Esophagus squamous epithelium (tissue), 5 donors: Measurements from ENCODE around the gene CD6. TPM values are rescaled to one million over a fixed set of nuclear protein-coding genes. Genes with fewer than 3 reads are reported as not detected.

Source experiments
- DNase-seq: peaks from one replicate; lab custom pipeline; 2025; lab: John Stamatoyannopoulos, UW
- H3K27ac ChIP-seq, 4 donors: fragments of 200-600 bp; sonication (generic); one replicate each; pipeline ENCODE4 v1.5.1; 2016 to 2019; ENCODE audit warnings: mild to moderate bottlenecking in 1 of 4
- H3K27me3 ChIP-seq, 4 donors: fragments of 200-600 bp; sonication (generic); 1 replicate in 3 of 4; 2 replicates in 1 of 4; pipeline versions ENCODE4 v1.5.1 to v1.6.0; 2017 to 2021; ENCODE audit warnings: antibody characterized with exemption in 1 of 4
- H3K36me3 ChIP-seq, 3 donors: fragments of 200-600 bp; sonication (generic); one replicate each; pipeline ENCODE4 v1.5.1; 2016 to 2019
- H3K4me1 ChIP-seq, 3 donors: fragments of 200-600 bp; sonication (generic); one replicate each; pipeline ENCODE4 v1.5.1; 2017 to 2019
- H3K4me3 ChIP-seq, 4 donors: fragments of 200-600 bp; sonication (generic); 1 replicate in 3 of 4; 2 replicates in 1 of 4; pipeline ENCODE4 v1.5.1; 2016 to 2019; ENCODE audit warnings: mild to moderate bottlenecking in 2 of 4, moderate library complexity in 1 of 4
- H3K9me3 ChIP-seq, 3 donors: fragments of 200-600 bp; sonication (generic); one replicate each; pipeline ENCODE4 v1.5.1; 2016 to 2019
- POLR2A ChIP-seq, 4 donors: fragments of 450-650 bp; IDR thresholded peaks; one replicate each; pipeline ENCODE4 v1.6.1; 2017; ENCODE audit warnings: antibody characterized with exemption in 4 of 4, mild to moderate bottlenecking in 4 of 4, moderate library complexity in 3 of 4
- WGBS, 2 donors: methylation state at CpG; one replicate each; pipeline ENCODE4 v1.1.5; 2018; 5-methylcytosine and 5-hydroxymethylcytosine counted together
- intact Hi-C: fragments of 100-400 bp; cut with DNase I; formaldehyde crosslinking; loops from one replicate; pipeline ENCODE4 v1.15.0; 2022
- total RNA-seq, 4 donors: library from RNA; depleted of rRNA; stranded (reverse); fragments of >200 nt; gene quantifications; one replicate each; pipeline ENCODE4 v1.1.0, GENCODE V29; 2016
- TF ChIP-seq, protein P1 (sequence below), 6 experiments: fragments of 450-650 bp in 4 of 6; fragments of 200-600 bp in 2 of 6; sonication (generic) in 2 of 6; IDR thresholded peaks; one replicate each; pipeline ENCODE4 v1.5.1; 2016 to 2019; ENCODE audit warnings: antibody characterized with exemption in 6 of 6, mild to moderate bottlenecking in 4 of 6, moderate library complexity in 4 of 6
- donor health status: DM: yes; HTN: yes; CAD: no.

CD6 gene
- total RNA-seq, 4 donors from 2014 or later = 0.79 to 4.4 (median 1.4) TPM

DNA sequence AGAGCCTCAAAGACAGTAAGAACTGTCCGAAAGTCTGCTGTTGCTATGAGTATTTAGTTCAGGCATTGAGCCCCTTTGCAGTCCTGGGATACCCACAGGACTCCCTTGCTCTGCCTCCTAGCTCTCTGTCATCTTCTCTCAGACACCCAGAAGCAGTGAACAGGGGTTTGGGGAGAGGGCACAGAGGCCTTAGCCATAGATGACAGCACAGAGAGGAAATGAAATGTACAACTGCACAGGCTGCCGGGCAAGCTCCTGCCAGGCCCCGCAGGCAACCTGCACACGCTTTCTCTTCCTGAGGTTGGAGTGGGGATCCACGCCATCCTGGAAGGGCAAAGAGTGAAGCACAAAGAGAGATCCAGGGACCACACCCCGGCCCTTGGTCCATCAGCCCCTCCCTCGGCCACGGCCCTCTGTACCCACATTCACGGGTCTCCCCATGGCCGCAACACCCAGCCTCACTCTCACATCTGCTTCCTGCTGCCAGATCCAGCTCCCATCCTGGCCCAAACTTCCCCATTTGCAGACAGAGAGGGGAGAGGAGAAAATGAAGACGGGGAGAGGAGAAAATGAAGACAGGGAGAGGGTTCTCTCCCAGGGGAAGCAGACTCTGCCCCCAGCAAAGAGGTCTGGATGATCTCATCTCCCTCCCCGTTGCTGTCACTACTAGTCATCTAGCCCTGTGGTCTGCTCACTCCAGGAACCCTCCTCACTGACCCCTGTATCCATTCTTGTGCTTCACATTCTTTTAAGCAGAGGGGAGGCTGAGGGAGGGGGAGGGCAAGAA is 40.7 kb downstream of the CD6 start:
- Histone ChIP-seq H3K36me3 (no peaks in the 10 kb centered on the region), H3K9me3 (no peaks in the 10 kb centered on the region), H3K27me3 (peaks cover 0 to 43% (median 0%) of the 10 kb centered on the region in 4 donors), H3K27ac (no peak overlapping the region), H3K4me3 (no peak overlapping the region), H3K4me1 (peaks cover 3 to 13% (median 11%) of the 10 kb centered on the region in 3 donors)
- TF ChIP-seq, protein P1, sequence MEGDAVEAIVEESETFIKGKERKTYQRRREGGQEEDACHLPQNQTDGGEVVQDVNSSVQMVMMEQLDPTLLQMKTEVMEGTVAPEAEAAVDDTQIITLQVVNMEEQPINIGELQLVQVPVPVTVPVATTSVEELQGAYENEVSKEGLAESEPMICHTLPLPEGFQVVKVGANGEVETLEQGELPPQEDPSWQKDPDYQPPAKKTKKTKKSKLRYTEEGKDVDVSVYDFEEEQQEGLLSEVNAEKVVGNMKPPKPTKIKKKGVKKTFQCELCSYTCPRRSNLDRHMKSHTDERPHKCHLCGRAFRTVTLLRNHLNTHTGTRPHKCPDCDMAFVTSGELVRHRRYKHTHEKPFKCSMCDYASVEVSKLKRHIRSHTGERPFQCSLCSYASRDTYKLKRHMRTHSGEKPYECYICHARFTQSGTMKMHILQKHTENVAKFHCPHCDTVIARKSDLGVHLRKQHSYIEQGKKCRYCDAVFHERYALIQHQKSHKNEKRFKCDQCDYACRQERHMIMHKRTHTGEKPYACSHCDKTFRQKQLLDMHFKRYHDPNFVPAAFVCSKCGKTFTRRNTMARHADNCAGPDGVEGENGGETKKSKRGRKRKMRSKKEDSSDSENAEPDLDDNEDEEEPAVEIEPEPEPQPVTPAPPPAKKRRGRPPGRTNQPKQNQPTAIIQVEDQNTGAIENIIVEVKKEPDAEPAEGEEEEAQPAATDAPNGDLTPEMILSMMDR (IDR thresholded peaks at IDR 0.05) = no peak
- TF ChIP-seq POLR2A (IDR thresholded peaks at IDR 0.05) = no peak
- intact Hi-C loops = no loop called here
- no peak for DNase-seq
- WGBS, 2 donors = 67% methylated on average over 9 to 11 of the region's 12 CpGs

DNA sequence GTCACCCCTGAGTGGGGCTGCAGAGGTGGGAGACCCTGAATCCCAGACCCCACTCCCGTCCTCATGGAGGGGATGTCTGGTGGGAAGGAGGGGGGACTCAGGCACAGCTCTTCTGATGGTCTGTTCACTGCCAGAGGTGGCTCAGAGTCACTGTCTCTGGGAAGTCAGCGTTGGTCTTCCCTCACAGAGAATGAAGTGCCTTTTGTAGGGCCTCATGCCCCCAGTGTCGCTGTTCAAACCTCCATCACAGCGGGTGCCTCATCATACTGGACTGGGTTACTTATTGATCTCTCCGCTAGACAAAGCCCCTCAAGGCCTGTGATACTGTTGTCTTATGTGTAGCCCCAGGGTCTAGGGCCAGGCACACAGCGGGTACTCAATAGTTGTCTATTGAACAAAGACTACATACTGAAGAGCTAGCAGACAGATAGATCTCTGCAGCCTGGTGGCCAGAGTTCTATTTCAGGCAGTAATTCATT is 41.3 kb downstream of the CD6 start:
- no peak for DNase-seq
- no peak for TF ChIP-seq POLR2A (IDR thresholded peaks at IDR 0.05)
- TF ChIP-seq, protein P1 (IDR thresholded peaks at IDR 0.05) = no peak
- intact Hi-C loops = no loop called here
- H3K4me1 ChIP-seq = peaks cover 0 to 7% (median 4%) of the 10 kb centered on the region in 3 donors
- no peaks in the 10 kb centered on the region for H3K9me3 ChIP-seq
- H3K27ac ChIP-seq = no peak overlapping the region
- 90 to 92% methylated on average over 2 to 6 of the region's 6 CpGs for WGBS, 2 donors
- H3K4me3 ChIP-seq = no peak overlapping the region
- peaks cover 0 to 43% (median 0%) of the 10 kb centered on the region in 4 donors for H3K27me3 ChIP-seq
- no peaks in the 10 kb centered on the region for H3K36me3 ChIP-seq

DNA sequence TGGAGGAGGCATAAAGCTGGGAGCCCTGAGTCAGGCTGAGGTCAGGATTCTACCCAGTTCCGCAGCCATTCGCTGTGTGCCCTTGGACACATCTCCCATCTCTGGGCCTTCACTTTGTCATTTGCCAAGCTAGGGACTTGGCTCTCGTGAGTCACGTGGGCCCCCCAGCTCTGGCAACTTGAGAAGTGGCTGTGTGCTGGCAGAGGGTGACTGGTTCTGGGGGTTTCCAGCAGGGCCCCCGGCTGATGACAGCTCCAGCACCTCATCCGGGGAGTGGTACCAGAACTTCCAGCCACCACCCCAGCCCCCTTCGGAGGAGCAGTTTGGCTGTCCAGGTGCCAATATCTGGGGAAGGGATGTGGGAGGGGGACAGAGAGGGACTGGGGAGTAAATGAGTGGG is 46.6 kb downstream of the CD6 start:
- WGBS, 2 donors = 80 to 88% methylated on average over 2 of the region's 7 CpGs

DNA sequence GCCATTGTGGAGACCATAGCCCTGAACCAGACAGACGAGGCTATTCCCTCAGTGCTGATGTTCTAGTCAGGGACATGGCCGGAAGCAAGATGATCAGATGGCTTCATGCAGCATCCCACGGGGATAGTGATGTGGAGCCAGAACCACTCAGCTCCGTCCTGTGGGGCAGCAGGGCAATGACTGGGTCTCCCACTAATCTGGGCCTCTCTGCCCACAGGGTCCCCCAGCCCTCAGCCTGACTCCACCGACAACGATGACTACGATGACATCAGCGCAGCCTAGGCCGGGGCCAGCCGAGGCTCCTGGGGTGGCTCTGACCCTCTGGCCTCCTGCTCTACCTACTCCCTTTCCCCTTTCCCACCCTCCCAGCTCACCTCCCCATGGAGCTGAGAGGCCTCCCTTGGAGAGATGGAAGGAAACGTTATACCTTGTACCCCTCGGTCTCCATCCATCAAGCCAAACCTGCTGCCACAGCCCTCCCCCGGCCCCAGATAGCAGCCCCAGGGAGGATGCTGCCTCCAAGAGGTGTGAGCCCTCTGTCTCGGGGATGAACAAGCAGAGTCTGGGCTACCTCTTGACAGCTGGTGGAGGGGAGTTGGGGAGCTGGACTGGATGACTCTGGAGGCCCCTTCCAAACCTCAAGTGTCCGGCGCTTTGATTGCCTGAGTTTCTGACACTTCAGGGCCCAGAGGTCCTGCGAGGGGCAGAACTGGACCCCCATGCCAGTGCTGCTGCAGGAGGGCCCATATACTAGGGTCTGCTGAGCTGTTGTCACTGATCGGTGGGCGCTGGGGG is 47.8 kb downstream of the CD6 start:
- no peak for DNase-seq
- H3K9me3 ChIP-seq = no peaks in the 10 kb centered on the region
- intact Hi-C loops = no loop called here
- WGBS, 2 donors = 84 to 91% methylated on average over 4 to 10 of the region's 19 CpGs
- H3K27me3 ChIP-seq = peaks cover 0 to 65% (median 0%) of the 10 kb centered on the region in 4 donors
- H3K27ac ChIP-seq = no peak overlapping the region
- H3K36me3 ChIP-seq = no peaks in the 10 kb centered on the region
- TF ChIP-seq, protein P1 (IDR thresholded peaks at IDR 0.05) = no peak
- TF ChIP-seq POLR2A (IDR thresholded peaks at IDR 0.05) = no peak
- H3K4me3 ChIP-seq = no peak overlapping the region
- peaks cover 4 to 31% (median 21%) of the 10 kb centered on the region in 3 donors for H3K4me1 ChIP-seq

More for the DNA sequence above, 46.6 kb downstream of the CD6 start:
- H3K9me3 ChIP-seq = no peaks in the 10 kb centered on the region
- intact Hi-C loops = no loop called here
- peaks cover 0 to 20% (median 13%) of the 10 kb centered on the region in 3 donors for H3K4me1 ChIP-seq
- H3K27ac ChIP-seq = no peak overlapping the region
- H3K36me3 ChIP-seq = no peaks in the 10 kb centered on the region
- H3K27me3 ChIP-seq = peaks cover 0 to 69% (median 0%) of the 10 kb centered on the region in 4 donors
- no peak overlapping the region for H3K4me3 ChIP-seq
- no peak for DNase-seq
- TF ChIP-seq, protein P1 (IDR thresholded peaks at IDR 0.05) = no peak
- no peak for TF ChIP-seq POLR2A (IDR thresholded peaks at IDR 0.05)
